DMS53 treated with DMSO at 0.1 percent for 48 hours (cell line): ENCODE measurements around the gene TCP1.
"Not testable (repeated sequence)": the region's sequence is repeated elsewhere in the genome, so short reads cannot be mapped to it uniquely, and the experiment has no call there.

ENCODE experiments used
- DNase-seq: peaks from one replicate; lab custom pipeline; 2025; ENCODE audit not compliant: unreplicated experiment; lab: John Stamatoyannopoulos, UW

TCP1 gene

DNA sequence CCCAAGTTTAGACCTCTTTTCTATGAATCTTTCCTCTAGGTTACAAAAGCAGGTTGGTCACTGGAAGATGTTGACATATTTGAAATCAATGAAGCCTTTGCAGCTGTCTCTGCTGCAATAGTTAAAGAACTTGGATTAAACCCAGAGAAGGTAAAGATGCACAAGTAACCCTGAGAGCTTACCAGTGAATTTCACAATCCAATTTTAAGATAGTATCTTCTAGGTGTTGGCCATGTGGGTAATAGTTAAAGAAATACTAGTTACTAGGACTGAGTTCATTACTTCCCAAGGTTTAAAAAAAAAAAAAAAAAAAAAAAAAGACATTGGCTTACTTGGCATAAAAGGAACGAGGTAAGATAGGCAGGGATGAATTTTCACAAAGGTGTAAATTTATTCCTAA lies 11.3 kb downstream of the TCP1 start:
- DNase-seq = no peak

DNA sequence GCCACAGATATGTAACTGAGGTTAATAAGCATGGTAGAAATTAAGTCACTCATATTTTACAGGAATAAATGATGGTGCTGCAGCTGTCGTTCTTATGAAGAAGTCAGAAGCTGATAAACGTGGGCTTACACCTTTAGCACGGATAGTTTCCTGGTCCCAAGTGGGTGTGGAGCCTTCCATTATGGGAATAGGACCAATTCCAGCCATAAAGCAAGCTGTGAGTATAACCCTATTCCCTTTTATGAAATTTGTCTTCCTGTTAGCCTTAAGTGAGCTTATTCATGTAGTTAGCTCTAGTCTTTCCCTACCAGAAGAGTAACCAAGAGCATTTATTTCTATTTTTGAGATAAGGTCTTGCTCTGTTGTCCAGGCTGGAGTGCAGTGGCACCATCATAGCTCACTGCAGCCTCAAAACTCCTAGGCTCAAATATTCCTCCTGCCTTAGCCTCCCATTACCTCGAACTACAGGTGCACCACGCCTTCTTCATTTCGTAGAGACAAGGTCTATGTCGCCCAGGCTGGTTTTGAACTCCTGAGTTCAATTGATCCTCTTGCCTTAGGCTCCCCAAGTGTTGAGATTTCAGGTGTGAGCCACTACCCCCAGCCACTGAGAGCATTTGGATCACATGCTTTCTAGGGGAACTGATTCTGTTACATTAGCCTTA lies 12.0 kb downstream of the TCP1 start:
- DNase-seq = no peak

DNA sequence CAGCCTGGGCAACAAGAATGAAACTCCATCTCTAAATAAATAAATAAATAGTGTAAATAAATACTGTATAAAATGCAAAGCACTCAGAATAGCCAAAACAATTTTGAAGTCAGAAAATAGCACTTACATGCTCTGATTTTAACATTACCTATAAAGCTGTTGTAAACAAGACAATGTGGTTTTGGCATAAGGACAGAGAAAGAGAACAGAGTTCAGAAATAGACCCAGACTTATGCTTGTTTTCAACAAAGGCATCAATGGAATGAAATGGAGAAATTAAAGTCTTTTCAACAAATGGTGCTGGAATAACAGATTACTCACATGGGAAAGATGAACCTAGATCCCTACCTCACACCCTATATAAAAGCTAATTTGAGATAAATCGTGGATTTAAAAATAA lies 17.2 kb downstream of the TCP1 start:
- DNase-seq = no peak

DNA sequence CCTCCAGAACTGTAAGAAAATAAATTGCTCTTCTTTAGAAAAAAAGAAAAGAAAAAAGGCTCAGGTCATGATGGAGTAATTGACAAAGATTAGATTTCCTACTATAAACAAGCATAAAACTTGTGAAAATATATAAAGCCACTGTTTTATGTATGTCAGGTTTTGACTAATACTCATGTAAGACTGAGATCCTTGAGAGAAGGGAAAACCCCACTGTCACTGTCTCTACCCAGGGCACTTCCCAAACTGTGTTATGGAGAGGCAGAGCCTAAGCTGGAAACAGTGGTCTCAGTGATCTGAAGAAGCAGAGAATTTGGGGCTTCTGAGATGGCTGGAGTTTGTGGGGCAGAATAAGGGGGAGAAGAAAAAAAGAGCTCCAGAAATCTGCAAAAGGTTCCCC lies 19.9 kb downstream of the TCP1 start:
- no peak for DNase-seq

DNA sequence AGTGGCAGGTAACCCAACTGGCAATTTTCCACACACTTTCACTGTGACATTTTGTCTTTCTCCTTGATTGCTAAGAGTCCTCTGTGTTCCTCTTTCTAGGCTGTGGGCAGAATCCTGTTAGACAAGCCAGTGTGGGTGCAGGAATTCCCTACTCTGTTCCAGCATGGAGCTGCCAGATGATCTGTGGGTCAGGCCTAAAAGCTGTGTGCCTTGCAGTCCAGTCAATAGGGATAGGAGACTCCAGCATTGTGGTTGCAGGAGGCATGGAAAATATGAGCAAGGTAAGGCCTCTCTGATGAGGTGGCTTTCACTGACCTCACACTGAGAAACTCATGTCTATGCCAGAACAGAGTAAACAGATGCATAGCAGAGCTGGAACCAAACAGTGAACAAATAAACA lies 22.5 kb downstream of the TCP1 start:
- no peak for DNase-seq

GRCh38 chr6:159762681-159763293 lies 26.6 kb downstream of the TCP1 start:
- no peak for DNase-seq

DNA sequence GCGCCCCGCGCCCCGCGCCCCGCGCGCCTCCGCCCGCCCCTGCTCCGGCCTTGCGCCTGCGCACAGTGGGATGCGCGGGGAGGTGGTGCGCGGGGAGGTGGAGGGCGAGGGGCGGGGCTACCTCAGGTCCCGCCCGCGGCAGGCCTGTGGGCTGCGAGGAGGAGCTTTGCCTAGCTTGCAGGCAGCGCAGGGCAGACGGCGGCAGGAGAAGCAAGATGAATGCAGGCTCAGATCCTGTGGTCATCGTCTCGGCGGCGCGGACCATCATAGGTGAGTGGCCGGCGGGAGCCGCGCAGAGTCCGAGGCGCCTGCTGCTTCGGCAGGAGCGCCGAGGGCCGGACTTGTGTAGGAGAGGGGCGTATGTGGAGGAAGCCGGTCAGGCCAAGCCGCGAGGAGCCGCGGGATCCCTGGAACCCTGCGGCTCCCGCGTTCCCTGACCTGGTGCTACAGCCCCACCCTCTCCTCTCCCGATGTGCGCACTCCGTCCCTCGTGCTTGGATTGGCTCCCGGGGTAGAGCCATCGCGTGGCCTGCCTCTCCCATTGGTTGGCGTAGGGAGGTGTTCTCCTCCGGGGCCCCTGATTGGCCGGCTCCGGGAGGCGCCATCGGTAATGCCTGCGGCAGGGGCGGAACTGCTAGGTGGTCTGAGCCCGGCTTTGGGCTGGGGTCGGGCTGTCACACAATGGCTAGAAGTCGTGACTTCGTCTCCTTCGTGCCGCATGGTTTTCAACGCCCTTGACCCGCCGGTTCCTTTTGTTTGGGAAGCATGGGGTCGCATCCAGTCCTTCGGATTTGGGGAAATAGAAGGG lies 27.3 kb downstream of the TCP1 start, which contains the start of gene ACAT2:
Gene ACAT2 (plus strand): TSS at position 173 of the 808 bp plus-strand sequence. CDS start 43 bp downstream, at position 216.
- DNase-seq = peak; percentile 89

GRCh38 chr6:159761129-159761872 lies 28.1 kb downstream of the TCP1 start:
- DNase-seq = no peak

DNA sequence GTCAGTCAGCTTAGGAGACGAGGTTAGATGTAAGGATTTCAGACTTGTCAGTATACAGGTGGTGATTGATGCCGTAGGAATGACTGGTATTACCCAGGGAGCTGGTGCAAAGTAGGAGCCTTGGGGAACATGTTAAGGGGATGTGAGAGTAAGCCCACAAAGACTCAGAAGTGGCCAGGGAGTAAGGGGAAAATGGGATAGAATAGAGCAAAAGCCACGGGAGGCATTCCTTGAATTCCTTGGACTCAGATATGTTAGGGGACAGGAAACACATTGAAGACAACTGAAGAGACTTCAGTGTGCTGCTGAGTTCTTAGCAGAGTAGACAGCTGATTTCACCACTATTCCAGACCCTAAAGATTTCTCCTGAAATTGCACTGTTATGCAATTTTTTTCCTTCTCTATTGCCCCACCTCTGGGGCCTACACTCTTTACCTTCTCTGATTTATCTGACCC lies 28.8 kb downstream of the TCP1 start:
- DNase-seq = no peak

DNA sequence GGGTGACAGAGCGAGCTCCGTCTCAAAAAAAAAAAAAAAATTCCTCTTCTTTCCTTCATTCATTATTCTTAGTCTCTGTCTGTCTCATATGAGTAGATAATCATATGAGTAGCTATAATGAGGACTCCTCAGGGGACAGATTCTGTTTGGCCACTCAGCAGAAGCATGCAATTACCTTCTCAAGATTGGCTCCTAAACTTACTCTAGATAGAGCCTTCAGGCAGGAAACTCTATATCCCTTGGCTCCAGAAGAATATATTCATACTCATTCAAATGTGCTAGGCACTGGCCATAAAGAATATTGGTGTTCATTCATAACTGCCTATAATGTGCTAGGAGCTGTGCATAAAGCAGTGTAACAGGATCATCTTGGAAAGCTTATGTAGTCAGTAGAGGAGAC lies 29.8 kb downstream of the TCP1 start:
- no peak for DNase-seq

DNA sequence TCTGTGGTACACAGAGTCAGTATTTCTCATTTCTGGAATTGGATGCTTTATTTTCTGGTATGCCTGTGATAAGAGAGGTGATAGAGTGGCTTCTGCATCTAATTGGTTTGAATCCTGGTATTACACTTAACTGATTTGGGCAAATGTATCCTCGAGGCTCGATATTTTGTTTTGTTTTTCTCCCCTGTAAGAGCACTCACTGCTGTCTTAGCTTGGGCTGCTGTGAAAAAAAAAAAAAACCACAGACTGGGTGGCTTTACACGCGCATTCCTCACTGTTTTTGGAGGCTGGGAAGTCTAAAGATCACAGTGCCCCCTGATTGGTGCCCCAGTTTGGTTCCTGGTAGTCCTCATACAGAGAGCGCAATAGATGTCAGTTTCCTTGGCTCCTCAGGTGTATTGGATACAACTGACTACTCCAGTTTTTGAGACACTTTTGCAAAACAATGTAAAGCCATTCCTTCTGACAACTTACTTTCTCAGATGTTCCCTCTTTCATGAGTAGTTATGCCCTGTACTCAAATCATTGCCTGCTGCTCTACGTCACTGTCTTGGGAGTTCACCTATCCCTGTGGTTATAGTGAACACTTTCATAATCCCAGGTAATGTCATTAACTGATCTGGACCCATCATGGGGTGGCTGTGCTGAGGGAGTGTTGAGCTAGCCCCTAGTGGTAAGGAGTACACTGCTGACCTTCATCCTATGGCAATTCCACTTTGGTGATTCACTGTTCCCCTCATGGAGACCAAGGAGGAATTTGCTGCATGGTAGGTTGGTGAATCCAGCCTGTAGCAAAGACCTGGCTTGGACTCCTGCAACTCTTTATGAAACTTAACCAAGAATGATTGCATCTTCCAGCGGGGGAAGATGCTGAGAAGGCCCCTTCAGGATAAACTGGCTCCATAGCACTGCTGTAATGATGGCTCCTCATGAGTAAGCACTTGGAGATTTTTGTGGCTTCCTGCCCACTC lies 31.1 kb downstream of the TCP1 start:
- no peak for DNase-seq

DNA sequence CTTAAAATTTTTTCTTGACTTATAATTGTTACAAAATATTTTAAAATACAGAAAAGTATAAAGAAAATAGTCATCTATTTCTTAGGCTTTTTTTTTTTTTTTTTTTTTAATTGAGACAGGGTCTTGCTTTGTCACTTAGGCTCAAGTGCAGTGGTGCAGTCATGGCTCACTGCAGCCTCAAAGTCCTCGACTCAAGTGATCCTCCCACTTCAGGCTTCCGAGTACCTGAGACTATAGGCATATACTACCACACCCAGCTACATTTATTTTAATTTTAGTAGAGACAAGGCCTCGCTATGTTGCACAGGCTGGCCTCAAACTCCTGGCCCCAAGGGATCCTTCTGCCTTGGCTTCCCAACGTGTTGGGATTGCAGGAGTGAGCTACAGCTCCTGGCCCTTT lies 32.9 kb downstream of the TCP1 start:
- DNase-seq = no peak

DNA sequence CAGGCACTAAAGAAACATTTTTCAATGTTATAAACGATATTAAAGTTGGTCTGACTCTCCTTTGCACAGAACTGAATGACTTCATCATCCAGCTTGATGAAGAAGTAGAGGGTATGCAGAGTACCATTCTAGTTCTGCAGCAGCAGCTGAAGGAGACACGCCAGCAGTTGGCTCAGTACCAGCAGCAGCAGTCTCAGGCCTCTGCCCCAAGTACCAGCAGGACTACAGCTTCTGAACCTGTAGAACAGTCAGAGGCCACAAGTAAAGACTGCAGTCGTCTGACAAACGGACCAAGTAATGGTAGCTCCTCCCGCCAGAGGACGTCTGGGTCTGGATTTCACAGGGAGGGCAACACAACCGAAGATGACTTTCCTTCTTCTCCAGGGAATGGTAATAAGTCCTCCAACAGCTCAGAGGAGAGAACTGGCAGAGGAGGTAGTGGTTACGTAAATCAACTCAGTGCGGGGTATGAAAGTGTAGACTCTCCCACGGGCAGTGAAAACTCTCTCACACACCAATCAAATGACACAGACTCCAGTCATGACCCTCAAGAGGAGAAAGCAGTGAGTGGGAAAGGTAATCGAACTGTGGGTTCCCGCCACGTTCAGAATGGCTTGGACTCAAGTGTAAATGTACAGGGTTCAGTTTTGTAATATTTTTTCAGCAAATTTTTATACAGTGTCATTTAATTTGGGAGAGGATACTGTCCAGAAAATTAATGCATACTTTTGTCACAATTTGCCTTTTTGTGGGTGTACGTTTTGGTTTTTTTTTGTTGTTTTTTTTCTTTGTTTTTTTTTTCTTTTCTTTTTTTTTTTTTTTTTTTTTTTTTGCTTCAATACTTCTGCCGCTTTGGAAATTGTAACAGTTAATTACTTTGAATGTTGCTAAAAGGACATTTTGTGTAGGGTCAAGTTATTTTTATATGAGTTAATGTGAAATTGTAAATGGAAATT lies 34.2 kb downstream of the TCP1 start:
- DNase-seq = no peak

GRCh38 chr6:159754401-159754800 lies 35.0 kb downstream of the TCP1 start:
- no peak for DNase-seq

DNA sequence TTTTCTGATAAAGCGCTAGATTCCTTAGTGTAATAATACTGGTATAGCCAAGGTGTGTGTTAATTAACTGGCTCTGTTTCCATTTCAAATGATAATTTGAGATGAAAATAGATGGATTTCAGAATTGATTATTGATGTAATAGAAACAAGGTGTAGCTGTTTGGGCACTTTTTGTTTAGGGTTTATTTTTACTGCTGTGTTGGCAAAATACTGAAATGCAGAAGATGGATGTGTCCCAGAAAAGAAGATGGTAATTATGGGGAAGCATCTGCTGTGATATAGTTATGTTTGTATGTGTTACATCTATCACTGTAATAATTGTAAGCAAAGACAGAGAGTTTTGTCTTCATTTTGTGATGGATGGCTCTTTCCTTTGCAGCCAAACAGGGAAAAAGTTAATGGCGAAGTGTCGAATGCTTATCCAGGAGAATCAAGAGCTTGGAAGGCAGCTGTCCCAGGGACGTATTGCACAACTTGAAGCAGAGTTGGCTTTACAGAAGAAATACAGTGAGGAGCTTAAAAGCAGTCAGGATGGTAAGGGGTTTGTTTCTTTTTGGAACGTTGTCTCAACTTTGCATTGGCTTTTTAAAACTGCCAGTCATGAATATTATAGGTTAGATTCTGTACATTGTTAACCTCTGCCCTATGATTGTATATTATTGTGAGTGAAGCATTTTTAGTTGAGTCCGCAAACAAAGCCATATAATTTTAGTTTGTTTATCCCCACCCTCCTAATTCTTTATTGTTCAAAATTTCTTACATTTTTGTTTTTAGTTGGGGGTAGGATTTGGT lies 36.1 kb downstream of the TCP1 start:
- DNase-seq = no peak

DNA sequence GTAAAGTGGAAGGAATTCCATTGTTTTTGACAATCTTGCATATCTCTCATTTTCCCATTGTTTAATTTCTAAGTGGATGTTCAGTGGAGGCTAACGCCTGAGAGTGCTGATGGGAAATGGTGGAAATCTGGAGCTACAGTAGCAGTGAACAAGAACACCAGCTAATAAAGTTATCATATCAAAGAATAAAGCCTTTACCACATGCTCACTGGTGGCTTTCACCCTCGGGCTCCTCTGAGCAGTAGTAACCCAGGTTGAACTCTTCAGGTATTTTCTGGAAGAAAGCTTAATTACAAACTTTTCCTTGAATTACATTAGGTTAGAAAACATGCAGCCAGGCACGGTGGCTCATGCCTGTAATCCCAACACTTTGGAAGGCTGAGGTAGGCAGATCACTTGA lies 38.0 kb downstream of the TCP1 start:
- no peak for DNase-seq

DNA sequence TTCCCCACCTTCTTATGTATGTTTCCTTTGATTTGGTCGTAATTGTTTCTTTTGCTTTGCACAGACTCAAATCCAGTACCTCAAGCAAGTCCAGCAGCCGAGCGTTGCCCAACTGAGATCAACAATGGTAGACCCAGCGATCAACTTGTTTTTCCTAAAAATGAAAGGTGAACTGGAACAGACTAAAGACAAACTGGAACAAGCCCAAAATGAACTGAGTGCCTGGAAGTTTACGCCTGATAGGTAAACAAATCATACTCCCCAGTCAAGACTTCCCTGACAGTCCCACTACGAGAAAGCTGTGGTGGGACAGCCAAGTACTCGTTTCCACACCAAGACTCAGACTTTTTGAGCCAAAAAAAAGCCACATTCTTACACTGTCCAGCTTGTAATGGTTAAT lies 41.3 kb downstream of the TCP1 start:
- not testable (repeated sequence) for DNase-seq

DNA sequence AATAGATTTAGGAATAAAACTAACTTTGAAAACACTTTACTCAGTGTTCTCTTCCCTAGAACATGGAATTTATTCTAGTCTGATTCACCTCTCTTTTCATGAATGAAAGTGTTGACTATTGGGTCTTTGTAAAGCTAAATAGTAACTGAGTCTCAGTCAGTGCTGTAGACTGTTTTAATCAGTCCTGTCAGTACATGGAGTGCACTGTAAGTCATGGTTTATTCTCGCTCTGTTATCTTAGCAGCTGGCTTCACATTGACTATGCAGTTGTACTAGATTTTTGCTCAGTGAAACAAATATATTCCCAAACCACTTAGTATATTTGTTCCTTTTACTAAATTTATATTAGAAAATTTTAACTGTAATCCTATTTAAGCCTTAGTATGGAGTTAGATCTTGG lies 42.6 kb downstream of the TCP1 start:
- DNase-seq = no peak
